Duodenal mucosa (tissue), 2 donors: Measurements from ENCODE around the gene HMGXB3.
A peak's percentile ranks its signal among the peaks of the same experiment; 100 is the strongest.

Experiments
- H3K27ac ChIP-seq: one replicate; pipeline ENCODE4 v1.7.0; 2013; ENCODE audit warnings: low read depth, low read length
- H3K27me3 ChIP-seq, 2 donors: one replicate each; pipeline ENCODE4 v1.7.0; 2013; ENCODE audit warnings: low read length in 2 of 2, control low read depth in 1 of 2; ENCODE audit not compliant: insufficient read depth in 2 of 2, control insufficient read depth in 1 of 2
- H3K36me3 ChIP-seq, 2 donors: one replicate each; pipeline ENCODE4 v1.7.0; 2013; ENCODE audit warnings: low read length in 2 of 2, control low read depth in 1 of 2; ENCODE audit not compliant: insufficient read depth in 2 of 2, control insufficient read depth in 1 of 2
- H3K4me1 ChIP-seq, 2 donors: one replicate each; pipeline ENCODE4 v1.7.0; 2013; ENCODE audit warnings: low read length in 2 of 2, control low read depth in 1 of 2; ENCODE audit not compliant: insufficient read depth in 2 of 2, control insufficient read depth in 1 of 2
- H3K4me3 ChIP-seq, 2 donors: one replicate each; pipeline ENCODE4 v1.7.0; 2013; ENCODE audit warnings: low read length in 2 of 2, low read depth in 1 of 2
- H3K9ac ChIP-seq, 2 donors: one replicate each; pipeline ENCODE4 v1.7.0; 2013; ENCODE audit warnings: low read length in 2 of 2, low read depth in 1 of 2
- H3K9me3 ChIP-seq, 2 donors: one replicate each; pipeline ENCODE4 v1.7.0; 2013; ENCODE audit warnings: low read length in 2 of 2, control low read depth in 1 of 2; ENCODE audit not compliant: control insufficient read depth in 1 of 2

The HMGXB3 gene

DNA sequence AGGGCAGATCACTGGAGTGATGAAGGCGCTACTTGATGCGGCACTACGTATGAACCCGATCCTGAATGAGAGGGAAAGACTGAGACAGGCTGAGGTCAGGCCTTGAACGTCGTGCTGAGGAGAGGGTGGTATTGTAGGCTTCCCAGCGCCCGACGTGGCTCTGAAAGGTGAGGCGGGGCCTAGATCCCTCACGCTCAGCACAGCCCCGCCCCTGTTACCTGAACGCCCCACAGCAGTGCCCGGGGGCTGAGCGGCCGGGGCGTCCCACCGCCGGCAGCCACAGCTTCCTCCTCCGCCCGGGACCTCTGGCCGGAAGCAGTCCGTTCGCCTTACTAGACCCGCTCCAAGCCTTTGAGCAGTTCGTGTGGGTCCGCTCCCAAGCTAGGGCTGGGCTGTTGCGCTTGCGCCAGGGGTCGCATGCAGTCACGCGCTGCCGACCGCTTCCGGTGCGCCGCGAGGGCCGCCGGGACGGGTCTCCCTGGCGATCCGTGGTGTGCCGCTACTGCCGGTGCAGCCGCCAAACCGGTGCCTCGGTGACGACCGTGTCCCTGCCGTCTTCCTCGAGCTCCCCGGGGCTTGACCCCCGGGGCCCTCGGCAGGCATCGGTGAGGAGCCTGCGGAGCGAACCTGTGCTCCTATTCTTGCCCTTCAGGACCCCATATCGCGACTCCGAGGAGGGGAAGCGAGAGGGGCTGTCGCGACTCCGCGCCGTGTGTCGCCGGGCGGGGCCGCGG lies at the start of gene HMGXB3, which contains the start of gene TIGD6:
TSS of gene HMGXB3 (plus strand) at position 484 of the 734 bp plus-strand sequence. CDS start 4,114 bp downstream, outside the sequence.
TSS of gene TIGD6 (minus strand) at position 399 of the 734 bp plus-strand sequence. CDS start 4,306 bp downstream, outside the sequence.
- Histone ChIP-seq H3K4me3 (peak within 1 kb of the TSS; percentile 82 to 96), H3K36me3 (peaks cover 11 to 14% of the 10 kb centered on the region in 2 donors), H3K9me3 (no peaks in the 10 kb centered on the region), H3K9ac (peak within 1 kb of the TSS; percentile 69 to 97), H3K4me1 (peaks cover 27 to 33% of the 10 kb centered on the region in 2 donors), H3K27ac (peak within 1 kb of the TSS; percentile 88), H3K27me3 (no peaks in the 10 kb centered on the region)

- Histone ChIP-seq H3K9ac (no peak overlapping the region), H3K4me1 (peaks cover 0 to 4% of the 10 kb centered on the region in 2 donors), H3K9me3 (no peaks in the 10 kb centered on the region), H3K36me3 (no peaks in the 10 kb centered on the region), H3K27me3 (no peaks in the 10 kb centered on the region), H3K27ac (no peak overlapping the region), H3K4me3 (no peak overlapping the region)
These were observed 49.3 kb upstream of the HMGXB3 start for GRCh38 chr5:149951138-149951749.

- no peak overlapping the region for H3K9ac ChIP-seq
- H3K4me3 ChIP-seq: no peak overlapping the region
- no peaks in the 10 kb centered on the region for H3K36me3 ChIP-seq
- H3K4me1 ChIP-seq: no peaks in the 10 kb centered on the region
- no peaks in the 10 kb centered on the region for H3K9me3 ChIP-seq
- no peaks in the 10 kb centered on the region for H3K27me3 ChIP-seq
- no peak overlapping the region for H3K27ac ChIP-seq
These were observed 47.0 kb upstream of the HMGXB3 start for GRCh38 chr5:149953436-149954121.

- peaks cover 5% of the 10 kb centered on the region in 2 donors for H3K4me1 ChIP-seq
- H3K4me3 ChIP-seq: no peak overlapping the region
- no peaks in the 10 kb centered on the region for H3K9me3 ChIP-seq
- H3K9ac ChIP-seq: no peak overlapping the region
- no peaks in the 10 kb centered on the region for H3K27me3 ChIP-seq
- no peaks in the 10 kb centered on the region for H3K36me3 ChIP-seq
- no peak overlapping the region for H3K27ac ChIP-seq
These were observed 45.7 kb upstream of the HMGXB3 start for GRCh38 chr5:149954798-149955197.

DNA sequence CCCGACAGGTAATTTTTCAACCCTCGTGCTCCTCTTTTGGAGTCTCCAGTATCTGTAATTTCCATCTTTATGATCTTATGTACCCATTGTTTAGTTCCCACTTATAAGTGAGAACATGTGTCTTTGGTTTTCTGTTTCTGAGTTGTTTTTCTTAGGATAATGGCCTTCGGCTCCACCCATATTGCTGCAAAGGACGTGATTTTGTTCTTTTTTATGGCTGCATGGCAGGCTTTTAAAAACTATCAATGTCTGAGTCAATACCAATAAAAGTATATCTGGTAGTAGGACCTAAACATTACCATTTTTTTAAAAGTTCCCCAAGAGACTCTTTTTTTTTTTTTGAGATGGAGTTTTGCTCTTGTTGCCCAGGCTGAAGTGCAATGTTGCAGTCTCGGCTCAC lies 43.9 kb upstream of the HMGXB3 start:
- no peak overlapping the region for H3K9ac ChIP-seq

DNA sequence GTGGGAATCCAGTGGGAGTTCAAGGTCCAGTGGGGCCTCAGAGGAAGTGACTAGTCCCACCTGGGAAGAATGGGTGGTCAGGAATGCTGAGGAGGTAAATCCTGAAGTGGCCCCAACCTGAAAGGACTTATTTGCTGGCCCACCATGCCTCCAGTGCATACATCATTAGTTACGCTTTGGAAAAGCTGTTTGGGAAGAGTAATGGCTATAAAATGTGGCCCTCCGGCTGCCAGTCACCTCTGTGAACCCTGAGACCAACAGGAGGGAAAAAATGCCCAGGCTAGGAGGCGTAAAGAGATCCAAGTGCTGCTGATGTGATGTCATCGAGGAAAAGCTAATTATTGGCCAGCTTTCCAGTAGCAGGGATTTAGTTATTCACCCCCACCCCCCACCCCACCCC lies 42.7 kb upstream of the HMGXB3 start:
- Histone ChIP-seq H3K4me1 (peaks cover 12 to 13% of the 10 kb centered on the region in 2 donors), H3K9ac (no peak overlapping the region), H3K36me3 (no peaks in the 10 kb centered on the region), H3K4me3 (no peak overlapping the region), H3K27me3 (no peaks in the 10 kb centered on the region), H3K27ac (no peak overlapping the region), H3K9me3 (no peaks in the 10 kb centered on the region)

More for the DNA sequence above, 43.9 kb upstream of the HMGXB3 start:
- no peaks in the 10 kb centered on the region for H3K27me3 ChIP-seq
- H3K27ac ChIP-seq: no peak overlapping the region
- no peak overlapping the region for H3K4me3 ChIP-seq
- peaks cover 12 to 13% of the 10 kb centered on the region in 2 donors for H3K4me1 ChIP-seq
- no peaks in the 10 kb centered on the region for H3K9me3 ChIP-seq
- no peaks in the 10 kb centered on the region for H3K36me3 ChIP-seq

GRCh38 chr5:149959406-149960236 lies 40.9 kb upstream of the HMGXB3 start:
- Histone ChIP-seq H3K9me3 (no peaks in the 10 kb centered on the region), H3K36me3 (no peaks in the 10 kb centered on the region), H3K4me1 (peaks cover 12 to 13% of the 10 kb centered on the region in 2 donors), H3K27ac (peak overlapping the region; percentile 83), H3K27me3 (no peaks in the 10 kb centered on the region), H3K4me3 (peak overlapping the region; percentile 80 to 87), H3K9ac (peak overlapping the region; percentile 72 to 83)

- Histone ChIP-seq H3K27ac (peak within 1 kb of the TSS; percentile 83), H3K9me3 (no peaks in the 10 kb centered on the region), H3K9ac (peak within 1 kb of the TSS; percentile 79 to 83), H3K36me3 (no peaks in the 10 kb centered on the region), H3K4me3 (peak within 1 kb of the TSS; percentile 80 to 87), H3K4me1 (peaks cover 12 to 13% of the 10 kb centered on the region in 2 donors), H3K27me3 (no peaks in the 10 kb centered on the region)
These were observed 40.0 kb upstream of the HMGXB3 start, which contains the start of gene SLC26A2 for GRCh38 chr5:149960272-149961185. Gene SLC26A2 (plus strand): TSS chr5:149960758. CDS start chr5:149977653, 16,895 bp downstream.
